ENCODE measurements around the gene RTTN. TPM values are rescaled to one million over a fixed set of nuclear protein-coding genes. Genes with fewer than 3 reads are reported as not detected.

RTTN gene
- total and polyA plus RNA-seq, 9 of the 15 experiments (the other 6 are each of a cell fraction or from before 2014, with no cell fraction given) = 3.1 to 18.3 (median 10.6) TPM

GRCh38 chr18:70221156-70221914 lies 15.8 kb upstream of the RTTN start (continued):
- TF ChIP-seq CEBPB (tag; IDR thresholded peaks at IDR 0.05) = no peak
- TF ChIP-seq MTA1 (IDR thresholded peaks at IDR 0.05; ENCODE audit: borderline replicate concordance) = no peak
- TF ChIP-seq VEZF1 (CRISPR knock-in tag; IDR thresholded peaks at IDR 0.05) = no peak

GRCh38 chr18:70220628-70221027 lies 15.1 kb upstream of the RTTN start:
- ChIA-PET CTCF (ENCODE audit: low intra/inter-chr PET ratio) (no interaction called here), POLR2A (no interaction called here)
- intact Hi-C loops (cut with micrococcal nuclease) (no loop called here), in situ Hi-C loops (cut with MboI) (no loop called here)
- Histone ChIP-seq H3K27ac (ENCODE audit: extremely low read depth, low read depth, low read length) (no peak overlapping the region), H3K36me3 (ENCODE audit: control insufficient read depth, insufficient read depth, low read length) (no peaks in the 10 kb centered on the region), H3K9me1 (ENCODE audit: control insufficient read depth, insufficient read depth, low read length) (no peaks in the 10 kb centered on the region), H3K4me3 (no peak overlapping the region), H3K4me1 (replicated peaks in 1 of 2; ENCODE audit: control insufficient read depth in 2 of 2, insufficient read depth in 2 of 2, low read length in 2 of 2) (no peaks in the 10 kb centered on the region), H3K9ac (ENCODE audit: insufficient read depth in 1 of 2, low read depth in 2 of 2, low read length in 2 of 2) (no peak overlapping the region), H3K4me2 (ENCODE audit: insufficient read depth, low read length) (no peak overlapping the region), H2AFZ (ENCODE audit: low read depth, low read length) (no peak overlapping the region), H3K27me3 (ENCODE audit: control insufficient read depth in 2 of 2, insufficient read depth in 2 of 2, low read length in 2 of 2) (peaks cover 0 to 10% of the 10 kb centered on the region in 2 experiments; a peak in 2 of 5 replicates), H3K79me2 (ENCODE audit: control insufficient read depth, insufficient read depth, low read length) (no peaks in the 10 kb centered on the region), H4K20me1 (replicated peaks; ENCODE audit: control insufficient read depth, insufficient read depth, low read length) (no peaks in the 10 kb centered on the region), H3K9me3 (replicated peaks; ENCODE audit: control insufficient read depth, insufficient read depth, low read depth, low read length) (no peaks in the 10 kb centered on the region)
- no peak for TF ChIP-seq ZFP91 (CRISPR knock-in tag; IDR thresholded peaks at IDR 0.05)
- no peak for TF ChIP-seq XRCC4 (IDR thresholded peaks at IDR 0.05; ENCODE audit: extremely low read depth, insufficient read depth, insufficient read length)
- no peak for TF ChIP-seq NBN (IDR thresholded peaks at IDR 0.05; ENCODE audit: low read depth)
- TF ChIP-seq NCOA2 (IDR thresholded peaks at IDR 0.05; ENCODE audit: partially characterized antibody in 2 of 2) = no peak
- no peak for TF ChIP-seq GABPB2 (CRISPR knock-in tag; conservative IDR thresholded peaks at IDR 0.05)
- TF ChIP-seq ZNF76 (CRISPR knock-in tag; IDR thresholded peaks at IDR 0.05; ENCODE audit: borderline replicate concordance) = no peak
- TF ChIP-seq ZBTB2 (IDR thresholded peaks at IDR 0.05) = no peak
- no TSS peak for BruUV-seq (replicated peaks)
- WGBS (ENCODE audit: insufficient coverage, low coverage, missing lambda C conversion rate) = 0% methylated on average over 5 of the region's 5 CpGs
- DNase-seq (ENCODE audit: extremely low read depth in 1 of 4, low spot score in 3 of 4) (no peak), ATAC-seq (no peak), FAIRE-seq (no peak)
